RKO (cell line): ENCODE measurements around the gene MTMR12.

ENCODE experiments used
- DNase-seq: peaks from one replicate; pipeline ENCODE4 v3.0.0-alpha.2; 2016; ENCODE audit warnings: low spot score

Gene MTMR12

GRCh38 chr5:32190095-32190494, 122.6 kb downstream of the MTMR12 start:
- no peak for DNase-seq

GRCh38 chr5:32187675-32188074, 125.1 kb downstream of the MTMR12 start:
- DNase-seq, result no peak

- no peak for DNase-seq
Observed at GRCh38 chr5:32182463-32183063, 130.2 kb downstream of the MTMR12 start.
